ENCODE measurements around the gene SGK2. TPM values are rescaled to one million over a fixed set of nuclear protein-coding genes. Genes with fewer than 3 reads are reported as not detected.

The SGK2 gene
- total RNA-seq, 4 donors from 2014 or later, result 0.87 to 3.6 (median 1.3) TPM

- Histone ChIP-seq H3K27ac (no peak overlapping the region), H3K36me3 (peaks cover 0 to 12% (median 0%) of the 10 kb centered on the region in 3 donors), H3K4me3 (no peak overlapping the region), H3K27me3 (no peaks in the 10 kb centered on the region), H3K9me3 (no peaks in the 10 kb centered on the region), H3K4me1 (no peaks in the 10 kb centered on the region)
- DNase-seq (ENCODE audit: low spot score in 2 of 2), result no peak
- TF ChIP-seq CTCF (IDR thresholded peaks at IDR 0.05), result no peak
- no peak for TF ChIP-seq POLR2A (IDR thresholded peaks at IDR 0.05)
- no peak for TF ChIP-seq EP300 (IDR thresholded peaks at IDR 0.05)
- 89 to 95% methylated on average over 4 of the region's 4 CpGs for WGBS, 2 donors
Observed at GRCh38 chr20:43568706-43569105, 9.9 kb downstream of the SGK2 start.

GRCh38 chr20:43569282-43569681 is 10.5 kb downstream of the SGK2 start:
- WGBS, 2 donors, result 77 to 80% methylated on average over 9 to 10 of the region's 10 CpGs
- no peaks in the 10 kb centered on the region for H3K9me3 ChIP-seq
- H3K4me3 ChIP-seq, result no peak overlapping the region
- no peak overlapping the region for H3K27ac ChIP-seq
- DNase-seq (ENCODE audit: low spot score in 2 of 2), result no peak
- H3K36me3 ChIP-seq, result peaks cover 0 to 12% (median 0%) of the 10 kb centered on the region in 3 donors
- TF ChIP-seq POLR2A (IDR thresholded peaks at IDR 0.05) (no peak), CTCF (IDR thresholded peaks at IDR 0.05) (no peak), EP300 (IDR thresholded peaks at IDR 0.05) (no peak)
- no peaks in the 10 kb centered on the region for H3K27me3 ChIP-seq
- H3K4me1 ChIP-seq, result no peaks in the 10 kb centered on the region

GRCh38 chr20:43570496-43570895 is 11.7 kb downstream of the SGK2 start:
- TF ChIP-seq EP300 (IDR thresholded peaks at IDR 0.05) (no peak), CTCF (IDR thresholded peaks at IDR 0.05) (no peak), POLR2A (IDR thresholded peaks at IDR 0.05) (no peak)
- peaks cover 0 to 12% (median 0%) of the 10 kb centered on the region in 3 donors for H3K36me3 ChIP-seq
- WGBS, 2 donors, result 85 to 87% methylated on average over 10 of the region's 10 CpGs
- no peak for DNase-seq (ENCODE audit: low spot score in 2 of 2)
- H3K9me3 ChIP-seq, result no peaks in the 10 kb centered on the region
- H3K27ac ChIP-seq, result no peak overlapping the region
- H3K4me1 ChIP-seq, result no peaks in the 10 kb centered on the region
- H3K4me3 ChIP-seq, result no peak overlapping the region
- H3K27me3 ChIP-seq, result no peaks in the 10 kb centered on the region

GRCh38 chr20:43571310-43571709 is 12.5 kb downstream of the SGK2 start:
- Histone ChIP-seq H3K4me3 (no peak overlapping the region), H3K9me3 (no peaks in the 10 kb centered on the region), H3K4me1 (no peaks in the 10 kb centered on the region), H3K27me3 (no peaks in the 10 kb centered on the region), H3K36me3 (peaks cover 0 to 12% (median 0%) of the 10 kb centered on the region in 3 donors), H3K27ac (no peak overlapping the region)
- TF ChIP-seq EP300 (IDR thresholded peaks at IDR 0.05), result no peak
- no peak for TF ChIP-seq POLR2A (IDR thresholded peaks at IDR 0.05)
- TF ChIP-seq CTCF (IDR thresholded peaks at IDR 0.05), result no peak
- 79 to 90% methylated on average over 3 of the region's 3 CpGs for WGBS, 2 donors
- no peak for DNase-seq (ENCODE audit: low spot score in 2 of 2)

GRCh38 chr20:43571771-43572170 is 12.9 kb downstream of the SGK2 start:
- TF ChIP-seq EP300 (IDR thresholded peaks at IDR 0.05) (no peak), CTCF (IDR thresholded peaks at IDR 0.05) (no peak), POLR2A (IDR thresholded peaks at IDR 0.05) (no peak)
- H3K27me3 ChIP-seq, result no peaks in the 10 kb centered on the region
- no peak for DNase-seq (ENCODE audit: low spot score in 2 of 2)
- H3K4me3 ChIP-seq, result no peak overlapping the region
- 74 to 82% methylated on average over 6 of the region's 6 CpGs for WGBS, 2 donors
- no peaks in the 10 kb centered on the region for H3K9me3 ChIP-seq
- no peaks in the 10 kb centered on the region for H3K4me1 ChIP-seq
- H3K36me3 ChIP-seq, result peaks cover 0 to 12% (median 0%) of the 10 kb centered on the region in 3 donors
- no peak overlapping the region for H3K27ac ChIP-seq
